Spinal cord (tissue), 10 donors: Measurements from ENCODE around the gene CCDC92. TPM values are rescaled to one million over a fixed set of nuclear protein-coding genes. Genes with fewer than 3 reads are reported as not detected.
"Not testable (repeated sequence)": the region's sequence is repeated elsewhere in the genome, so short reads cannot be mapped to it uniquely, and the experiment has no call there.

Source experiments
- DNase-seq, 6 donors: peaks; one replicate each; pipeline versions ENCODE4 v3.0.0 to v3.0.0-alpha.2; 2013 to 2015; ENCODE audit warnings: low spot score in 6 of 6, low read depth in 4 of 6
- H3K27ac ChIP-seq: one replicate; pipeline ENCODE4 v1.5.1; 2013; ENCODE audit warnings: low read depth, low read length, control low read depth
- H3K27me3 ChIP-seq: one replicate; pipeline ENCODE4 v1.6.1; 2013; ENCODE audit warnings: low read length; ENCODE audit not compliant: control insufficient read depth, insufficient read depth
- H3K36me3 ChIP-seq: one replicate; pipeline ENCODE4 v1.6.1; 2013; ENCODE audit warnings: low read length; ENCODE audit not compliant: control insufficient read depth, insufficient read depth
- H3K4me1 ChIP-seq: one replicate; pipeline ENCODE4 v1.6.1; 2013; ENCODE audit warnings: low read length; ENCODE audit not compliant: control insufficient read depth, insufficient read depth
- H3K4me3 ChIP-seq: one replicate; pipeline ENCODE4 v1.5.1; 2013; ENCODE audit warnings: low read depth, low read length, control low read depth
- H3K9me3 ChIP-seq: one replicate; pipeline ENCODE4 v1.6.1; 2013; ENCODE audit warnings: low read length; ENCODE audit not compliant: control insufficient read depth, insufficient read depth
- WGBS: methylation state at CpG from one replicate; pipeline ENCODE4 v1.1.5; 2013; ENCODE audit warnings: missing lambda C conversion rate; ENCODE audit not compliant: insufficient coverage; 5-methylcytosine and 5-hydroxymethylcytosine counted together
- polyA plus RNA-seq, 2 donors: library from polyadenylated mRNA; unstranded; fragments of 120-200 nt; gene quantifications; one replicate each; pipeline ENCODE4 v1.2.1, GENCODE V29; 2013; ENCODE audit not compliant: insufficient read length in 2 of 2
- total RNA-seq, 2 donors: library from RNA; depleted of rRNA in 1 of 2; stranded (reverse); fragments of 120-200 nt in 1 of 2; fragments of >200 nt in 1 of 2; gene quantifications; one replicate each; pipeline versions ENCODE4 v1.2.3 to v1.2.4, GENCODE V29; 2013 to 2014
- donor health status: healthy.

Gene CCDC92
- total and polyA plus RNA-seq, 4 donors = 21.7 to 109 (median 65.5) TPM

DNA sequence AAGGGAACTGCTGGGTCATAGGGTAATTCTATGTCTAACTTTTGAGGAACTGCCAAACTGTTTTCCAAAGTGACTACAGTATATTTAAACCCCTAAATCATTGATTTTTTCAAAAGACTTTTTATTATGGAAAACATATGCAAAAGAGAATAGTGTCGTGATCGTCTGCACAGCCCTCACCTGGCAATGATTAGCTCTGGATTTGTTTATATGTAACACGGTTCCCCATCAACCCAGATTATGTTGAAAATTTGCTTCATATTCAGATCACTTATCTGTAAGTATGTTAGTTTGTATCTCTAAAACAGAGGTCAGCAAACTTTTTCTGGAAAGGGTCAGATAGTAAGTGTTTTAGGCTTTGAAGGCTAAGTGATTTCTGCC lies 52.7 kb downstream of the CCDC92 start:
- no peaks in the 10 kb centered on the region for H3K27me3 ChIP-seq
- WGBS = no CpG with 5 or more reads among the region's 3 CpGs
- H3K27ac ChIP-seq = no peak overlapping the region
- H3K9me3 ChIP-seq = no peaks in the 10 kb centered on the region
- H3K4me1 ChIP-seq = no peaks in the 10 kb centered on the region
- no peak overlapping the region for H3K4me3 ChIP-seq
- DNase-seq = no peak
- H3K36me3 ChIP-seq = peaks cover 11% of the 10 kb centered on the region

DNA sequence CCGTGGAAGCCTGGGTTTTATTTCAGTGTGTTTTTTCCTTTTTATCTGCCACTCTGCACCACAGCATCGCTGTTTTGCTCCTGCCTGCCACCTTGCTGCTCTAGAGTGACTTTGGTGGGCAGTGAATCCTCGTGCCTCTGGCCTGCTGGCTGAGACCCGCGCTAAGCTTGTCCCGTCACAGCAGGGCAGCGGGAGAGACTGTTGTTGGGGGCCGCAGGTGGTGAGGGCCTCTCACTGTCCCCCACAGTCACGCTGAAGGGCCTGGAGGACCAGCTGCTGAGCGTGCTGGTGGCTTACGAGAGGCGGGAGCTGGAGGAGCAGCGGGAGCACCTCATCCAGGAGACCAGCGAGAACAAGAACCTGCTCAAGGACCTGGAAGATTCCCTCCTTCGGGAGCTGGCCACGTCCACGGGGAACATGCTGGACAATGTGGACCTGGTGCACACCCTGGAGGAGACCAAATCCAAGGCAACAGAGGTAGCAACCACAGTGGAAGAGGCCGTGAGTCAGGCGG lies 55.2 kb downstream of the CCDC92 start:
- no peaks in the 10 kb centered on the region for H3K27me3 ChIP-seq
- no peak overlapping the region for H3K27ac ChIP-seq
- DNase-seq = no peak
- 85% methylated on average over 18 of the region's 19 CpGs for WGBS
- no peak overlapping the region for H3K4me3 ChIP-seq
- peaks cover 11% of the 10 kb centered on the region for H3K36me3 ChIP-seq
- no peaks in the 10 kb centered on the region for H3K9me3 ChIP-seq
- H3K4me1 ChIP-seq = no peaks in the 10 kb centered on the region

DNA sequence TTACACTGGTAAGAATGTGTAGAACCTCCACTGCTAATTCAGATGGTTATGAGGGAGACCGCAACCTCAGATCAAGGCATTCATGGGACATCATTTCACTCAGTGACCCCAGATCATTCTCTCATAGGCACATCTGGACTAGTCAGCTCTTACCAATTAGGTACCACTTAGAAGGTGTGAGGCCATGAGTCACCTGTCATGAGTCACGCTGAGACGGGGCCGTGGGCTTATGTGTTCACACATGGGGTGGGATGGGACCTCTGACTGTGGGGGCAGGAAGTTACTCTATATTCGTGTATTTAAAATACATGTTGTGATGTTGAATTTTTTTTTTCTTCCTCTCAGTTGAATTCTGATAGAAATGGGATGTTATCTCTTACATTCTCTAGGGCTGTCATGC lies 55.9 kb downstream of the CCDC92 start:
- no peak for DNase-seq
- 93% methylated on average over 3 of the region's 5 CpGs for WGBS
- Histone ChIP-seq H3K9me3 (no peaks in the 10 kb centered on the region), H3K27me3 (no peaks in the 10 kb centered on the region), H3K36me3 (peaks cover 11% of the 10 kb centered on the region), H3K4me1 (no peaks in the 10 kb centered on the region), H3K27ac (no peak overlapping the region), H3K4me3 (no peak overlapping the region)

DNA sequence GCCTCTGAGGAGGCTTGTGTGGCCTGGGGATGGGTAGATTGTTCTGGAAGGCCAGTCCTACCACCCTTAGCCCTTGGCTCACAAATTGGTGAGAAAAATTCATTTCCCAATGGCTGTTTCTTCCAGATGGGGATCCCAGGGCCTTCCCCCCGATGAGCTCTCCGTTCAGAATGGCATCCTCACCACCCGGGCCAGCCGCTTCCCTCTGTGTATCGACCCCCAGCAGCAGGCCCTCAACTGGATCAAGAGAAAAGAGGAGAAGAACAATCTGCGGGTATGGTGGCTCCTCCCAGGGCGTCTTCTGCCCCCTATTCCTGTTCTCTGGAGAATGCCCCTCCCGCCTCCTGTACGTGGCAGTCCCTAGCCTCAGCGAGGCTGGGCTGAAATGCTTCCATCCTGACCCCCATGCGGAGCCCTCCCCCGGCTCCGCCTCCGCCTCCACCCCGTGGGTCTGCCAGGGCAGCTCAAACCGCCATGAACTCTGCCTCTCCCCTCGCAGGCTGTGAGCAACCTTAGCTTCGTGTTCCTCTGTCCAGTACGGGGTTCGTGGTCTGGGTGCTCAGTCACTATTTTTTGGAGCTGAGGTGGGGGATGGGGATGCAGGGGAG lies 57.8 kb downstream of the CCDC92 start:
- Histone ChIP-seq H3K36me3 (peaks cover 11% of the 10 kb centered on the region), H3K9me3 (no peaks in the 10 kb centered on the region), H3K4me3 (no peak overlapping the region), H3K27ac (no peak overlapping the region), H3K4me1 (no peaks in the 10 kb centered on the region), H3K27me3 (no peaks in the 10 kb centered on the region)
- WGBS = 61% methylated on average over 12 of the region's 20 CpGs
- no peak for DNase-seq

DNA sequence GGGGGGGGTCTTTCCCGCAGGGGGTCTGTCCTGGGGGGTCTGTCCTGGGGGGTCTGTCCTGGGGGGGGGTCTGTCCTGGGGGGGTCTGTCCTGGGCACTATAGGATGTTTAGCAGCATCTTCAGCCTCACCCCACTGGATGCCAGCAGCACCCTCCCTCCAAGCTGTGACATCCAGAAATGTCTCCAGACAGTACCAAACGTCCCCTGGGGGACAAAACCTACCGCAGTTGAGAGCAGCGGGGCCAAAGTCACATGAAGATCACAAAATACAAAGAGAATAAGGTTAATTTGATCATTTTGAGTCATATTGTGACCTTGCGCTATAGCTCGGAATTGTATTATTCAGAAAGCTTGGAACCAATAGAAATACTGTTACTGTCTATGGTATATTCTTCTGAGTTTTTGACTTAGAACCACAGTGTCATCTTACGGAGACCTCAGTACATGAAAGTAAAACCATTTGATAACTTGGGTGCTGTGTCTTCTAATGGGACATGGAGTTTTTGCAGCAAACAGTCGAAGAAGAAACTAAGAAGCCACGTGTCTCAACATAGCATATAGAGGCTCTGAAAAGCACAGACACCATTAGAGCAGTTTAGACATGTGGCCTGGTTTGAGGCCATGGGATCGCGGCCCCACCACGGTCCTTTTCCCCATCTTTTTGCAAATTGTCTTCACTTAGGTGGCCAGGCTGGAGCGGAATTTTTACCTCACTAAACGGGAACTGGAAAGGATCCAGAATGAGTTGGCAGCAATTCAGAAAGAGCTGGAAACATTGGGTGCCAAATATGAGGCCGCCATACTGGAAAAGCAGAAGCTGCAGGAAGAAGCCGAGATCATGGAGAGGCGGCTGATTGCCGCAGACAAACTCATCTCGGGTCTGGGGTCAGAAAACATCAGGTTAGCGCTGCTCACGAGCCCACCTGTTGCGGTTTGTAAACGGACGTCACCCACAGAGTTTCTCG lies 59.9 kb downstream of the CCDC92 start:
- 78% methylated on average over 17 of the region's 25 CpGs for WGBS
- peaks cover 12% of the 10 kb centered on the region for H3K4me1 ChIP-seq
- no peak overlapping the region for H3K4me3 ChIP-seq
- H3K27ac ChIP-seq = no peak overlapping the region
- DNase-seq = peak in 2 of 6 donors; percentile 69 to 74
- H3K36me3 ChIP-seq = peaks cover 5% of the 10 kb centered on the region
- H3K9me3 ChIP-seq = no peaks in the 10 kb centered on the region
- no peaks in the 10 kb centered on the region for H3K27me3 ChIP-seq

DNA sequence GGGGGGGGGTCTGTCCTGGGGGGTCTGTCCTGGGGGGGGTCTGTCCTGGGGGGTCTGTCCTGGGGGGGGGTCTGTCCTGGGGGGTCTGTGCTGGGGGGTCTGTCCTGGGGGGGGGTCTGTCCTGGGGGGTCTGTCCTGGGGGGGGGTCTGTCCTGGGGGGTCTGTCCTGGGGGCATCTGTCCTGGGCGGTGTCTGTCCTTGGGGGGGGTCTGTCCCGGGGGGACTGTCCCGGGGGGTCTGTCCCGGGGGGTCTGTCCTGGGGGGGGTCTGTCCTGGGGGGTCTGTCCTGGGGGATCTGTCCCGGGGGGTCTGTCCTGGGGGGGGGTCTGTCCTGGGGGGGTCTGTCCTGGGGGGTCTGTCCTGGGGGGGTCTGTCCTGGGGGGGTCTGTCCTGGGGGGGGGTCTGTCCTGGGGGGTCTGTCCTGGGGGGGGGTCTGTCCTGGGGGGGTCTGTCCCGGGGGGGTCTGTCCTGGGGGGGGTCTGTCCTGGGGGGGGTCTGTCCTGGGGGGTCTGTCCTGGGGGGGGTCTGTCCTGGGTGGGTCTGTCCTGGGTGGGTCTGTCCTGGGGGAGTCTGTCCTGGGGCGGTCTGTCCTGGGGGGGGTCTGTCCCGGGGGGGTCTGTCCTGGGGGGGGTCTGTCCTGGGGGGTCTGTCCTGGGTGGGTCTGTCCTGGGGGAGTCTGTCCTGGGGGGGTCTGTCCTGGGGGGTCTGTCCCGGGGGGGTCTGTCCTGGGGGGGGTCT lies 60.8 kb downstream of the CCDC92 start:
- not testable (repeated sequence) for H3K9me3 ChIP-seq, H3K27ac ChIP-seq, H3K27me3 ChIP-seq, H3K36me3 ChIP-seq, H3K4me3 ChIP-seq, DNase-seq
- WGBS = no CpG with 5 or more reads among the region's 9 CpGs
- peaks cover 16% of the 10 kb centered on the region for H3K4me1 ChIP-seq

DNA sequence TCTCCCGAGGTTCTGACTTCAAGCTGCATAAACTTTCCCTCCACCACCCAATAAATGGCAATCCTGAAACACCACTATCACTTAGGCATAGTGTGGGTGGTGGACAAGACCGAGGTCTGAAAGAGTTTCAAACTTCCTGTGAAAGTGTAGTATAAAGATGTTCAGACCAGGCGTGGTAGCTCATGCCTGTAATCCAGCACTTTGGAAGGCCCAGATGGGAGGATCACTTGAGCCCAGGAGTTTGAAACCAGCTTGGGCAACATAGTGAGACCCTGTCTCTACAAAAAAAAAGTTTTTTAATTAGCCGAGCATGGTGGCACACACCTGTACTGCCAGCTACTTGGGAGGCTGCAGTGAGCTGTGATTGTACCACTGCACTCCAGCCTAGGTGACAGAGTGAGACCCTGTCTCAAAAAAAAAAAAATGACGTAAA lies 61.9 kb downstream of the CCDC92 start:
- no peak overlapping the region for H3K4me3 ChIP-seq
- H3K27ac ChIP-seq = no peak overlapping the region
- H3K27me3 ChIP-seq = no peaks in the 10 kb centered on the region
- 74% methylated on average over 2 of the region's 5 CpGs for WGBS
- H3K4me1 ChIP-seq = peaks cover 16% of the 10 kb centered on the region
- H3K9me3 ChIP-seq = no peaks in the 10 kb centered on the region
- no peak for DNase-seq
- no peaks in the 10 kb centered on the region for H3K36me3 ChIP-seq

DNA sequence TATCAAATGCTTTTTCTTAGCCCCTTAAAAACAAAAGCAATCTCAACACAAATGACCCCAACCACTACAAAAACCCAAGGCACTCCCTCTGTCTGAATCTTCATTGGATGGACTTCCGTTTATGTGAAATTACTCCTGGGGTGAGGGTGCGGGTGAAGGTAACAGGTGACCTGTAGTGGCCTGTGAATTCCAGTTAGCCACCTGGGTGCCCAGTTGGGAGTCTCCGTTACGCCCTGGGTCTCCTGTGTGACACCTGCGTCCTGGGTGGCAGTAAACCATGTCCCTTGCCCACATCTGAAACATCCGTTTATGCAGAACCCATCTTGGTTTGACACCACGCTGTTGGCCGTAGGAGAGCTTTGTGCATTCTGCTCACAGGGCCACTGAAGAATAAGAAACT lies 62.6 kb downstream of the CCDC92 start:
- 90% methylated on average over 5 of the region's 8 CpGs for WGBS
- no peak for DNase-seq
- no peaks in the 10 kb centered on the region for H3K27me3 ChIP-seq
- H3K36me3 ChIP-seq = no peaks in the 10 kb centered on the region
- H3K9me3 ChIP-seq = no peaks in the 10 kb centered on the region
- H3K4me1 ChIP-seq = peaks cover 16% of the 10 kb centered on the region
- H3K4me3 ChIP-seq = no peak overlapping the region
- no peak overlapping the region for H3K27ac ChIP-seq

DNA sequence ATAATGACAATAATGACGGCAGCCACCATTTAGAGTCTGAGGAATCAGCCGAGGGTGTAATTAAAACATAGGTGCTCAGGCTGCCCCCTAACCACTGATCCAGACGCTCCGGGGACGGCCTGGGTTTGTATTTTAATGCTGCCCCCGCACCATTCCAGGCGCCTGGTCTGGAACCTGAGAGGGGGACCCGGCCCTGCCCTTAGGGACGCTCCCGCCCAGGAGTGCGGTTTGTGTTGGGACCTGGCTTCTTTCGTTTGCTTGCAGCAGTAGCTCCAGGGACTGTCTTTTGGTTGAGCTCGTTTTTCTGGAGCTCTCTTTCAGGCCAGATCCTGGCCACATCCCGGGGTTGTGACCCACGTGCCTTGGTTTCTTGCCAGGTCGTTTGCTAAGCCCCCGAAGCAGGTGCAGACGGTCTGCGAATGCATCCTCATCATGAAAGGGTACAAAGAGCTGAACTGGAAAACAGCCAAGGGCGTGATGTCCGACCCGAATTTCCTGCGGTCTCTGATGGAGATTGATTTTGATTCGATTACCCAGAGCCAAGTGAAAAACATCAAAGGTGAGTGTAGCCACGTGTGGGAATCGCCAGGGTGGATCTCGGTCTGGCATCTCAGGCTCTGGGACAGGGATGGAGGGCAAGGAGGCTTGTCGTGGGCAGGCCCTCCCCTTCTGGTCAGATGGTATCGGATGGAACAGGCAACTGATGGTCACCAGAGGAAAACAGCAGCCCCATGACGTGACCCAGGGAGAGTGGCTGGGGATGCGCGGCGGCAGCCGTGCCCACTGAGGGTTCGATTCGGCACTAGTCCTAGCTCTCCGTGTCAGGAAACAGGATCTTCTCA lies 63.5 kb downstream of the CCDC92 start:
- Histone ChIP-seq H3K9me3 (no peaks in the 10 kb centered on the region), H3K27me3 (no peaks in the 10 kb centered on the region), H3K36me3 (no peaks in the 10 kb centered on the region), H3K4me1 (peaks cover 16% of the 10 kb centered on the region), H3K4me3 (no peak overlapping the region), H3K27ac (no peak overlapping the region)
- peak in 1 of 6 donors; percentile 24 for DNase-seq
- 65% methylated on average over 37 of the region's 37 CpGs for WGBS
